Measurements from ENCODE around the gene SLC2A9.

DNA sequence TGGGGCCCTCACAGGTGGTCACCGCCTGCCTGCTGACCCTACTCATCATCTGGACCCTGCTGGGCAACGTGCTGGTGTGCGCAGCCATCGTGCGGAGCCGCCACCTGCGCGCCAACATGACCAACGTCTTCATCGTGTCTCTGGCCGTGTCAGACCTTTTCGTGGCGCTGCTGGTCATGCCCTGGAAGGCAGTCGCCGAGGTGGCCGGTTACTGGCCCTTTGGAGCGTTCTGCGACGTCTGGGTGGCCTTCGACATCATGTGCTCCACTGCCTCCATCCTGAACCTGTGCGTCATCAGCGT is 239.2 kb downstream of the SLC2A9 start:
- TF ChIP-seq EZH2 (IDR thresholded peaks at IDR 0.05; ENCODE audit: insufficient read depth, low read length) = no peak
- TF ChIP-seq, protein P1, sequence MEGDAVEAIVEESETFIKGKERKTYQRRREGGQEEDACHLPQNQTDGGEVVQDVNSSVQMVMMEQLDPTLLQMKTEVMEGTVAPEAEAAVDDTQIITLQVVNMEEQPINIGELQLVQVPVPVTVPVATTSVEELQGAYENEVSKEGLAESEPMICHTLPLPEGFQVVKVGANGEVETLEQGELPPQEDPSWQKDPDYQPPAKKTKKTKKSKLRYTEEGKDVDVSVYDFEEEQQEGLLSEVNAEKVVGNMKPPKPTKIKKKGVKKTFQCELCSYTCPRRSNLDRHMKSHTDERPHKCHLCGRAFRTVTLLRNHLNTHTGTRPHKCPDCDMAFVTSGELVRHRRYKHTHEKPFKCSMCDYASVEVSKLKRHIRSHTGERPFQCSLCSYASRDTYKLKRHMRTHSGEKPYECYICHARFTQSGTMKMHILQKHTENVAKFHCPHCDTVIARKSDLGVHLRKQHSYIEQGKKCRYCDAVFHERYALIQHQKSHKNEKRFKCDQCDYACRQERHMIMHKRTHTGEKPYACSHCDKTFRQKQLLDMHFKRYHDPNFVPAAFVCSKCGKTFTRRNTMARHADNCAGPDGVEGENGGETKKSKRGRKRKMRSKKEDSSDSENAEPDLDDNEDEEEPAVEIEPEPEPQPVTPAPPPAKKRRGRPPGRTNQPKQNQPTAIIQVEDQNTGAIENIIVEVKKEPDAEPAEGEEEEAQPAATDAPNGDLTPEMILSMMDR (IDR thresholded peaks at IDR 0.05; ENCODE audit: insufficient read depth, low read depth, low read length) = no peak

Measured in astrocyte (in vitro differentiated cells and primary cell).